Adrenal gland (tissue), 5 donors: ENCODE measurements around the gene FBXL7.

Experiments
- POLR2A ChIP-seq, 2 donors: fragments of 450-650 bp; IDR thresholded peaks; one replicate each; pipeline ENCODE4 v1.6.1; 2017; ENCODE audit warnings: antibody characterized with exemption in 2 of 2, mild to moderate bottlenecking in 2 of 2, moderate library complexity in 1 of 2
- TF ChIP-seq, protein P1 (sequence below), 6 experiments: fragments of 450-650 bp in 4 of 6; fragments of 200-600 bp in 2 of 6; sonication (generic) in 1 of 6; IDR thresholded peaks; 1 replicate in 5 of 6; 2 replicates in 1 of 6; pipeline versions ENCODE4 v1.5.1 to v1.8.0; 2016 to 2021; ENCODE audit warnings: antibody characterized with exemption in 6 of 6, mild to moderate bottlenecking in 2 of 6, moderate library complexity in 1 of 6
- donor health status: DM: no; HTN: no; CAD: no.

DNA sequence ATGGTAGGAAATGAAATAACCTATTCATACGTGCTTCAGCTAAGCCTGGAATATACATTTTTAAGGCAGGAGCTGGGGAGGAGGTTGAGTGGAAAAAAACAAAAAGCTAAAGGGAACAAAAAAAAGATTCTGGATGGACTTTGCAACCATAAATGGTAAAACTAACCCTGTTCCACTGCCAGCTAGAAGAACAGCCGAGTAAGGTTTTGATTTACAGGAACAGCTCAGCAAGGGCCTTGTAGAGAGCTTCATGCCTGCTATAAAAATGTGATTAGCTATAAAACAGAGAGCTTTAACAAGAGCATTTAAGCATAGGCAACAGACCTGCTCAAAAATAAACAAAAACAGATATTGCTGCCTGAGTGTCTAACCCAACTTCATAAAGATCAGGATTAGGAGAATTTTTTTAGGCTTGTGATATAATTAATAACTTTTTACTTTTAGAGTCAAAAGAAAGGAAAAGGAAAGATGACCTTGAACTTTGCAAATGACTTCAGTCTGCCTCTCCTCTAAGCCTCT, 194.8 kb downstream of the FBXL7 start:
- TF ChIP-seq, protein P1, sequence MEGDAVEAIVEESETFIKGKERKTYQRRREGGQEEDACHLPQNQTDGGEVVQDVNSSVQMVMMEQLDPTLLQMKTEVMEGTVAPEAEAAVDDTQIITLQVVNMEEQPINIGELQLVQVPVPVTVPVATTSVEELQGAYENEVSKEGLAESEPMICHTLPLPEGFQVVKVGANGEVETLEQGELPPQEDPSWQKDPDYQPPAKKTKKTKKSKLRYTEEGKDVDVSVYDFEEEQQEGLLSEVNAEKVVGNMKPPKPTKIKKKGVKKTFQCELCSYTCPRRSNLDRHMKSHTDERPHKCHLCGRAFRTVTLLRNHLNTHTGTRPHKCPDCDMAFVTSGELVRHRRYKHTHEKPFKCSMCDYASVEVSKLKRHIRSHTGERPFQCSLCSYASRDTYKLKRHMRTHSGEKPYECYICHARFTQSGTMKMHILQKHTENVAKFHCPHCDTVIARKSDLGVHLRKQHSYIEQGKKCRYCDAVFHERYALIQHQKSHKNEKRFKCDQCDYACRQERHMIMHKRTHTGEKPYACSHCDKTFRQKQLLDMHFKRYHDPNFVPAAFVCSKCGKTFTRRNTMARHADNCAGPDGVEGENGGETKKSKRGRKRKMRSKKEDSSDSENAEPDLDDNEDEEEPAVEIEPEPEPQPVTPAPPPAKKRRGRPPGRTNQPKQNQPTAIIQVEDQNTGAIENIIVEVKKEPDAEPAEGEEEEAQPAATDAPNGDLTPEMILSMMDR (IDR thresholded peaks at IDR 0.05): no peak
- no peak for TF ChIP-seq POLR2A (IDR thresholded peaks at IDR 0.05)
